ENCODE data around the gene BPI.
"Not testable (repeated sequence)": the region's sequence is repeated elsewhere in the genome, so short reads cannot be mapped to it uniquely, and the experiment has no call there.

Gene BPI

DNA sequence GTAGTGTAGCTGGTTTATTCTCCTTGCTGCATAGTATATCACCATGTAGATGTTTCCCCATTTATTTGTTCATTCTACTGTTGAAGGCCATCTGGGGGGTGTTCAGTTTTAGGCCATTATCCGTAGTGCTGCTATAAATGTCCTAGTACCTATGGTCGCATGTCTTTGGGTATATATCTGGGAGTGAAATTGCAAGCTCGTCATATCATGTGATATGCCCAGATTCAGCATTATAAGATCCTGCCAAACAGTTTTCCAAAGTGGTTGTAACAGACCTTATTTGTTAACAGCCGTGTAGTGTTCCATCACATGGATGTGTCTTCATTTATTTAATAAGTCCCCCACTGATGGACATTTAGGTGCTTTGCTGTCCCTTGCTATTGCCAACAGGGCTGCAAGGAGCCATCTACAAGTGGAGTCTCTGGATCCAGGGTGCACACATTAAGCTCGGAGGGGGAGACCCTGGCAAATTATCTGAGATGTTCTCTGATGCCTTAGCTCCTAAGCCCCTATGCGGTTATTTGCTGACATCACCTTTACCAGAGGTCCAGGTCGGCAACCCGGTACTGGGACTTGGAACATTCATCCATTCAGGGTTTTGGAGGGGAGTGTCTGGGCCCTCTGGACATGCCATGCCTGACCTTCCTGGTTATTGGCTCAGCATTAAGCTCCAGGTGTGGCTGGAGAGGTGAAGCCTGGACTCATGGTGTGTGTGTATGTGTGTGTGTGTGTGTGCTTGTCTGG lies 59.2 kb downstream of the BPI start:
- DNase-seq (ENCODE audit: low spot score), result no peak

DNA sequence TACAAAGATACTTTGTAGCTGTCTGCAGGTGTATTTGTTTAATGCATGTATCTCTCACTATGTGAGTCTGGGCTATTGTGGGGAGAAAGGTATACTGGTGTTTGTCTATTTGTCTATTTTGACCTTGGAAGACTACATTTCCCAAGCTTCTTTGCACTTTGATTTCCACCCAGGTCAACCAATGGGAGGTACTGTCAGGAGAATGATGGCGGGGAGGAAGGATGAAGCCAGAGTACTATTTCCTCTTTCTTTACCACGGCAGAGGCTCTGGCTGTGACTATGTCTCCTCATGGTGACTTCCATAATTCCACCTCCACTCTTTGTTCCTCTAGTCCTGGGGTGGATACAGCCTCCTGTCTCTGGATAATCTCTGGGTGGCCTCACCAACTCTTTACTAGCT lies 65.4 kb downstream of the BPI start:
- peak; percentile 16 for DNase-seq (ENCODE audit: low spot score)

DNA sequence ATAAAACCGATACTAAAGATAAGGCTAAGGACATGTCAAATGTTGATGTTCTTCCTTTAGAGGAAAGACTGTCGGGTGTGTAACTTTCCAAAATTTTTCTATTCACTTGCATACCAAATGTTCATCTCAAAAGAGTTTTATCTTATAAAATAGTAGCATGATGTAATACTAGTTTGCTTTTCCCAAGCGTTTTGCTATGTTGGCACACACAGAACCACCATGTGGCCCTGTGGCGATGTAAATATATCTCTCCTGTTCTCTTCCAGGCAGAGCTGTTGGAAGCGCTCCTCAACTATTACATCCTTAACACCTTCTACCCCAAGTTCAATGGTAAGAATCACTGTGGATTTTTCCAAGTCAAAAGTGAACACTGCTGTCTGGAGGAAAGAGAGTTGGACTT lies 68.8 kb downstream of the BPI start:
- no peak for DNase-seq (ENCODE audit: low spot score)

- DNase-seq (ENCODE audit: low spot score), result no peak
Observed at GRCh38 chr20:38373231-38373867, 69.4 kb downstream of the BPI start.

DNA sequence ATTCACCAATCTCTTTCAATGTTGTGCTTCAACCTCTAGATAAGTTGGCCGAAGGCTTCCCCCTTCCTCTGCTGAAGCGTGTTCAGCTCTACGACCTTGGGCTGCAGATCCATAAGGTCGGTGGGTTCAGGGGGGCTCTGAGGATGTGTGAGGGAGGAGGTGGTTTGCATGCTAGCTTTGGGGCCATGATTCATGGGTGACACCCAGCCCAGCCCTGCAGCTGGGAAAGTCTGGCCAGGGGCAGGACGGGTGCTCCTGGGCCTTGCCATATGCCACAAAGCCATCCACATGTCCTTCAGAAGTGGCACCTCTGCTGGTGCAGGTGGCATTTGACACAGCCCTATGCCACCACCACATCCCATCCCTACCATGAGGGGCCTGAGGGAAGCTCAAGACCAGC lies 69.9 kb downstream of the BPI start:
- no peak for DNase-seq (ENCODE audit: low spot score)

DNA sequence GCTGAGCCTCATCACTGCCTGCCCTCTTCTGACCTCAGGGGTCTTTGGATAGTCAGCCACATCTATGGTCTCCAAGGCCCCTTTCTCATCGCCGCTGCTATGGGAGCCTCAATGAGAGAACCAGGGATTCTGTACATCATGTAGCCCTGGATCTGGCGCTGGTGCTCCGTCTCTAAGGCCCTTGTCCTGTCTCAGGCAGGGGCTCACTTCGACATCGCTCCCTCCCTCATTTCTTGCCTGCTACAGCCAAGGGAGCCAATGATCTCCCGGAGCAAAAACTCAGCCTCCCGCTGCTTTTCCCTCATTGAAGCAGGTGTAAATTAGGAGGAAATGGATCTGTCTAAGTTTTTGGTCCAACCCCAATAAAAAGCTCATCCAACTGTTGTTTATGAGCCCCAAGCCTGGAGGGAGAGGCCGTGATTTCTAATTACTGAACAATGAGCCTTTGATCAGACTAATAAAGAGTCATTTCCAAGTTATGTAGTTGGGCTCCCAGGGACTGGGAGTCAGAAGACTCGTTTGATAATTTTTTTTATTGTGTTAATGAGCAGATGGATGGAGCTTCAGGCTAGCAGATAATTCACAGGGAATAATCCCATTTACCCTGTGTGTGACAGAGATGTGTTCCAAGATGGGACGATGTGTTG lies 73.2 kb downstream of the BPI start:
- no peak for DNase-seq (ENCODE audit: low spot score)

- not testable (repeated sequence) for DNase-seq (ENCODE audit: low spot score)
Observed at GRCh38 chr20:38377838-38378237, 73.9 kb downstream of the BPI start.

DNA sequence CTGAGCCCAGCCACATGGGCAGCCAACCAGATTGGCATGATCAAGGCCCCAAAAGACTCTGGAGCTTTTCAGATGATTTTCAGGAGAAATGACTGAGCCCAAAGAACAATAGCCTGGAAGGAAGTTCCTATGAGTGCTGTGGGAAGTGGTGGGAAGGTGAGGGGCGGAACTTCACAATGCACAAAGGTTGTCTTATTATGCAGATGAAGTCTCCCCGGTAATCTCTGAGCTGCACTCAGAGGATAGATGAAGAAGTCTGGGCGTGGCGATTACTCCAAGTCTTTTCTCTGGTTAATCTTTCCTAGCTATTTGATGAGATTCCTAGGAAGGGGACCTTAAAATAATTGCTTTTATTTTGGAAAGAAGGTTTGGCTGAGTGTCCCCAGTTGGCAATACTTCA lies 79.2 kb downstream of the BPI start:
- DNase-seq (ENCODE audit: low spot score), result no peak

DNA sequence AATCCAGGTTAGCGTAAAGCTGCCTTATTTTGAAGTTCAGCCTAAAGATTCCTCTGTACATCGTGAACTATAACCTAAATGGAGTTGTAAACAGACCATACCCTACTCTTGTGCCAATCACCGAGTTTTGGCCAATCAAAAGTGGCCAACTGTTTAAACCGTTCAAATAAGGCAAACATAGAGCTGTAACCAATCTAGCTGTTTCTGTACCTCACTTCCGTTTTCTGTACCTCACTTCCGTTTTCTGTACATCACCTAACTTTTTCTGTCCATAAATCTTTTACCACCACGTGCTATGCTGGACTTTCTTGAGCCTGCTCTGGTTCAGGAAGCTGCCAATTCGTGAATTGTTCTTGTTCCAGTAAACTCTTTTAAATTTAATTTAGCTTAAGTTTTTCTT lies 82.0 kb downstream of the BPI start:
- no peak for DNase-seq (ENCODE audit: low spot score)

- DNase-seq (ENCODE audit: low spot score), result no peak
Observed at GRCh38 chr20:38386851-38387250, 82.9 kb downstream of the BPI start.
